NCI-H1930 (cell line): Measurements from ENCODE around the gene HOXC11.

Experiments
- DNase-seq, 2 experiments: peaks; one replicate each; lab custom pipeline; 2025; lab: John Stamatoyannopoulos, UW

HOXC11 gene

DNA sequence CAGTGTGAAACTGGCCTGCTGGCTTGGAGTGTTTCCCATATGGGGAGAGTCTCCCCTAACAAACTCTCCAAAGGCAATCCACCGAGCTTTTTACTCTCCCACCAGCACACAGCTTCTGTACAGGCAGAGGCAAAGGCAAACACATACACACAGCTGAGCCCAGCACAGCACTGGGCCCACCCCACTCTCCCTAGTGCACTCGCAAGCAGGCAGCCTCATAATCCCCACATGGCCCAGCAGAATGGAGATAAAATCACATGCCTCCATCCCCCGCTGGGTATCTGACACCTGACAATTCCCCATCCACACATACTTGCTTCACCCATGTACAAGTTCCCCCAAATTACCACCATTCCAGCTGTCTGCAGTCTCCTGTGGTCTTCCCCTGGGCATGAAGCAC is 14.8 kb upstream of the HOXC11 start:
- DNase-seq = no peak

DNA sequence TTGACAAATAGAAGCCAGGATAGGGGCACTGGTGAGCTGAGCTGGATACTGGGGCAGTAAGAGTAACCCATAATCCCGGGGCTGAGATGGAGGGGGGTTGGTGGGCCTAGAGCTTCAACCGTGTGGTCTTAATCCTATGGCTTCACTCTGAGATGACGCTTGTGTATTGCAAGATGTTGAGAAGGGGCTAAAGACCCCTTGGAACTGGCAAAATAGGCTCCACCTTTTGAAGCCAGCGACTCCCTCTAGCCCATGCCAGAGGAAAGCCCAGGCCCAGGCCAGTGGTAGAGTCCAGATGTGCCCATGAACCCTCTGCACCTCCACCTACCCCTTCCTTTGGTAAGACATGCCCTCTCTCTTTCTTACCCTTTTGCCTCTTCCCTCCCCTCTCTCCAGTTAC is 13.6 kb upstream of the HOXC11 start:
- no peak for DNase-seq

DNA sequence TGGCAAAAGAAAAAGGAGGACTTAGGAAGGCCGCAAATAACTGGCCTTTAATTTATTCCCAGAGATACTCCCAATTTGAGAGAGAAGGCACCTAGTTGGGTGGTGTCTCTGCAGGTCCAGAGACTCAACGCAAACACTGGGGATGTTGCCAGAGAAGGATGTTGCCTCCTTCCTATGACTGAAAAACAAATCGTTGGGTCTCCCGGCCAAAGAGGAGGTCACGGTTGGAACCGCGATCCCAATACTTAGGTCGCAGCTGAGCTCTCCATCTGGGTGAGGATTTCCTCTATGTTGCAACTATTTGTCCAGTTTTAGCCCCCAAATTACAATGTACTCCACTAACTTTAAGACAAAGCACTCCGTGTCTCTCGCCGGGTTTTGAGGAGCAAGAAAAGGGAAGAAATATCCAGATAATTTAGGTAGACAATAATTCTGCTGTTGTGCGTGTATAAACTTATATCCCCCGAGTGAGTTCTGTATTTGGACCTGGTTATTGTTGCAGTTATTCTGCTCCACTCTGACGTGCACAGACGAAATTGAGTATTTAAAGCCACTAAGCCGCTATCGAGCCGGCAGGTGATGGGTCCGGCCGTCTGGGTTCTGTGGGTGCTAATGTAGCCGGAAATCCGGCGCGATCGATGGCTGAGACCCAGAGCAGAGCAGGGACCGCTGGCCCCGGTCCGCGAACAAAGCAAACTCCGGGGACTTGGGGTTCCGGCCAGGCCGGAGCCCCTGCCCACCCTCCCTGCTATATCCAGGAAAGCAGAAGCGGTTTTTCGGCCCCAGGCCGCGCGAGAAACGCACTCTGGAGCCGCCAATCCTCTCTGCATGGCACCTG is 12.5 kb upstream of the HOXC11 start:
- DNase-seq = no peak

DNA sequence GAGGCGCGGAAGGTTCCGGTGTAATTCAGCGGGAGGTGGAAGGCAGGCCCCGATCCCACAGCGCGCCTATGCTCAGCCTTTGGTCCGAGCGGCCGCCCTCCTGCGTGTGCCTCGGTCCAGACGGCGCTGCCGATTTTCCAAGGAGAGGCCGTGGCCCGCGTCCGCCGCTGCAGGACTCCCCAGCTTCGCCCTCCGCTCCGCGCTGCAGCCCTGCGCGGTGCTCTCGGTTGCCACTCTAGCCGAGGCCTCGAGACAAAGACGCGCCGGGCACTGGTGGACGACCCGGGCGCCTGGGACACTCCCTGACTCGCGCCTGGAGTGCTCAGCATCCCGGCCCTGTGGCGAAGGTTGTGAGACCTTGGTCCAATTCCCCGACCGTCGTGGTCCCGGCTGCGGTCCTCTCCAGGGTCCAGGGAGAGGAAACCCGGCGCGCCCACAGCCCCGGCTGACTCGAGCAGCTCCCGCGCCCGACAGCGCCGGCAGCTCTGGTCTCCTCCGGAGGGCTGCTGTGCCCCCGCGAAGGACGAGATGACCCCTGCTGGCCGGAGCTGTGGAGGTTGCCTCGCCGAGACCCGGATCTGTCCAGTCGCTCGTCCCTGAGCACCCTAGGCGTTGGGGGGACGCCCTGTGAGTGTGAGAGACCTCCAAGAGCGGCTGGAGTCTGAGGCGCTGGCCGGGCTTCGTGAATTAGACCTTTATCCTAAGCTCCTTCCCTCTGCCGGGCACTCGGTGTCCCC is 11.7 kb upstream of the HOXC11 start:
- DNase-seq = no peak

DNA sequence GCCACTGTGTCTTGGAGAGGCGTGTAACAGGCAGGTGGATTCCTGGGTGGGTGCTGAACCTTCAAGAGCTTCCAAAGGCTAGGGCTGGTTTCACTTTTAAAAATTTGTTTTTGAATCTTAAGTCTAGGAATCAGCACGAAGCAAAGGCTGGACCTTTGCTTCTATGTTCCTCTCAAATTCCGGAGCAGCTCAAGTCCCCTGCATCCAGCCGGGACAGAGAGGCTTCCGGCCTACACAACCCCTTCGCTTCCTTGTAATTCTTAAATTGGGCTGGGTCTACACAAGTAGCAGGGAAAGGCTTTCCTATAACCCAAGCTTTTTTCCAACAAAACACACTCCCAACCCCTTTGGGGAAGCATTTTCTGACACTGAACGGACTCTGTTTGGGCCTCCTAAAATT is 9.9 kb upstream of the HOXC11 start:
- DNase-seq = no peak

DNA sequence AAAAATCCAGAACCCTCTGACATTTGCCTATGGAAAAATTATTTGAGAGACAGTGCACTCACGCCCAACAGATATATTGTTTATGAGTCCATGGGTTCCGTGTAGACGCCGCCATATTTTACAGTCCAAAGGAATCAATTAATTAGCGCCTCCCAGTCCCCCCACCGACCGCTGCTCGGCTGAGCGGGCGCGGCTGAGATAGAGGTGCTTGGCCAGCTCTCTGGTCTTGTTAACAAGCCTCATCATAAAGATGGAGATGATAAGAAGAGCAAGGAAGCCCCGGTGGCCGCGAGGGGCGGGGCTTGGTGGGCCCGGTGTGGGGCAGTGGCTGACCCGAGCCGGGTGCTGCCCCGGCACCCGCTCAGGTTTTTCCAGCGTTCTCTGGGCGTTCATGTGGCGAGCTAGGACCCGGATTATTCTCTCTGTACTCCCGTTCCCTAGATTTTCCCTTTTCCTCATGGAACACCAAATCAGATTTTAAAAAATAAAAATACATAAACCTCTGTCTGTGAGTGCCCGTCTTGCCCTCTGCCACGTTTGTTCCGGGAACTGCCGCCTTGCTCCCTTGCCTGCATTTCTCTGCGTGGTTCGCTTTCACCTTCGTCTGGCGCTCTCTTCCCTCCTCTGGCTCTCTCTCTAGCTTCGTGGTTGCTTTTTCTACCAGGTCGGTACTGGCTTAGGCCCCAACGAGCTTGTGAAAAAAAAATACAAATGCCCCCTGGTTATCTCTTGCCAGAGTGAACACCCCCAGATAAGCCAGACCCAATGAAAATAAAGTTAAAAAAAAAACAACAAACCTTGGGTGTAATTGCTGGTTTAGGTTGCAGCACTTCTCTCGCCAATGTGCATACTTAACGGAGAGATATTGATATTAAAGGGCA is 9.3 kb upstream of the HOXC11 start:
- DNase-seq = no peak

DNA sequence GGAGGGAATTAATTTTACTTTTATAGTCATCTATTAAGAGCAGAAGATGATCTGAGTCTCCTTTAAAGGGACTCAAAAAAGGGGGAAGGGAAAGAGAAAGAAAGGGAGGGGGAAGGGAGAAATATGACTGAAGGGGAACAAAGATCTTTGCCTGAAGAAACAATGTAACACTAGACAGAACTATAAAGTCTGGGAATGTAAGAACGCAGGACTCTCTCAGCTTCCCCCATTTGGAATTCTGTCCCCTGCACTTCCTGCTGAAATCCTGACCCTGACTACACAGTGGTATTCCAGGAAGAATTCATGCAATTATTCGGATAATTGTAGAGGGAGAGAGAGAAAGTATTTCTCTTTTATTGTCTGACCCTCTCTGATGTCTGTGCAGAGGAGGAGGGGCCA is 8.6 kb upstream of the HOXC11 start:
- DNase-seq = no peak

DNA sequence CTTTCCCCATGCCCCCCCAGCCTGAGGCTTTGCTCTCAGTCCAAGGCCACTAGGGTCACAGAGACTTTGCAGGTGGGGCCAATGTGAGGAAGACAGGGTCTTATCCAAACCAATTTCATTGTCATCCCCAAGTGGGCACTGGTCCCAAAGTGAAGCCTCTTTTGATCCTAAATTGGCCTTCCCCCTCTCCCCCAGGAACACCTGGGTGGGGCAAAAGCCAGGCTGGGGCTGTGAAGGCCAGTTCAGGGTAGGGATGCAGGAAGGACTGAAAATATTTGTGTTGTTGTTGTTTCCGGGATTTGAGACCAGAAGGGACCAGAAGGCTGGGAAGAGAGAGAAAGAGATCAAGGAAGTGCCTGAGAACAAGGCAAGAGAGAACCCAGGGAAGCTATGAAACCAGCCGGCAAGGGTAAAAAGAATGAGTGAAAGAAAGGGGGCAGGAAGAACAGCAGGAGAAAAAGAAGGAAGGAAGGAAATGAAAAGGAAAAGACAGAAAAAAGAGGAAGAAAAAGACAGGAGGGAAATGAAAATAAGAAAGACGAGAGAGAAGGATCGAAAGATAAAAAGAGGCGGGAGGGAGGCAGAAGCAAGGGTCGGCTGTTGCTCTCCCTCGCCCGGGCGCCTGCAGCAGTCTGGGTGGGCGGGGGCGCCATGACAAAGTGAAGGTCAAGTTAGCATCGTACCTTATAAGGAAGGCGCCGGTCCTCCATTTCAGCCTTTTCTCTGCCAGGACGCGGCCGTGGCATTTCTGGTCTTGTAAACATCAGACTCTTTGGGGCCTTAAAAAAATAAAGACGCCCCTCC is 7.4 kb upstream of the HOXC11 start:
- no peak for DNase-seq

DNA sequence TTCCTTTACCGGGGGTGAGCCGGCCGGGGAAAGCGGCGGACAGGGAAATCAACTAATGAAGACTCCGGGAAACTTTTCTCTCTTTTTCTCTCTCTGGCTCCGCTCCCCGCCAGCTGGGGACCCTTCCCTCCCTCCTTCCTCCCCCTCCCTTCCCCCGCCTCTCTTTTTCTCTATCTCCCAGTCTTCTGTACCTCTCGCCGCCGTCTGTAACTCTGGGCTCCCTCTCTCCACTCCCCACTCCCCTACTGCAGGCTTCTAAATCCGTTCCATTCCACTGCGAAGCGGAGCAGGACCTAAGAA is 6.9 kb upstream of the HOXC11 start:
- DNase-seq = no peak

DNA sequence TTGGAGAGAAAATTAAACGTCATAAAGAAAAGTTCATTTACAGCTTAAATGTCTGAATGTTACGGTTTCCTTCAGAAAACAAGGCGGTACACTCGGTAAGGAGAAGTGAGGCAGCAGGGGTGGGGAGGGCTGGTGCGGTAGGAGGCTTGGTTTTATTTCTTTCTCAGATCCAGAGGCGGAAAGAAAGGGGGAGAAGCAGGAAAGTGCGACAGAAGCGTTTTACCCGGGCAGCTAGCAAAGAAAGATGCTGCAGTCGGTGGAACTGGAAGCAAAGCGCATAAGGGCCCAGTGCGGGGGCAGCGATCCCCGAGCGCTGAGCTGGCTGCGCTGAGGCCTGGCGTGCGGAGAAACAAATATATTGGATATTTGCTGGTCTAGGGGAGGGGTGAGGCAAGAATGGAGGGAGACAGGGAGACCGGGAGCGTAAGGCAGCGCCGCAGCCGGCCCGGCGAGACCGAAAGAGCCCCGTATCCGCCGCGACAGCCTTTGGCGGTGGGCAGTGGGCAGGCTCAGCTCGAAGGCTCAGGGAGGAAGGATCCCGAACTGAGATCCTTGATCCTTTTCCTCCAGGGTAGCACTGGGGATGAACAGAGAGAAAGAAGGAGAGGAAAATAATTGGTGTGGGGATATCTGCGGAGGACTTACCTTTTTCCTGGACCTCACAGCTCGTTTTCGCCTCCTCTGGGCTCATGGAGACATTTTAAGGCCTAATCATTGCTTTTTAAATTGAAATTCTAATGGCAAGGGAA is 6.4 kb upstream of the HOXC11 start:
- no peak for DNase-seq

DNA sequence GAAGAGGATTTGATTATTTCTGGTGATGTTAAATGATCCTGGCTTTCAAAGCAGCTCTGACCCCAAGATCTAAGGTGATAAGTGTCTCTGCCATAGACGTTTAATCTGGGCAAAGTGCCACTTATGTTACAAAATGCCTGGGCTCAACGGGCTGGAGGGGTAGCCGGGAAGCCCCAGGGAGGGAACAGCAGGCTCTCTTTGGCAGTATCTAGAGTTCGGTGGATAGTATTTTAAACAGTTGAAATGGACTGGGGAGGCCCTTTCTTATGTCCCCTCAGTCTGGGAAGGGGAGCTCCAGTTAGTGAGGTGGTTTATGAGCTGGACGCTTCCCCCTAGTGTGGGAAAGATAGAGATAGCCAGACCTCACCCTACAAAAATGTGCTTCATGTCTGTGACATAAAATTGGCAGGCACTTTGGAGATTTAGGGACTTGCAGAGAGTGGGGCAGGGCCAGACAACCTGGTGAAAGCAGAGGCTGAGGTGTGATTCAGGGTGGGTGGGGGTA is 5.5 kb upstream of the HOXC11 start:
- no peak for DNase-seq

DNA sequence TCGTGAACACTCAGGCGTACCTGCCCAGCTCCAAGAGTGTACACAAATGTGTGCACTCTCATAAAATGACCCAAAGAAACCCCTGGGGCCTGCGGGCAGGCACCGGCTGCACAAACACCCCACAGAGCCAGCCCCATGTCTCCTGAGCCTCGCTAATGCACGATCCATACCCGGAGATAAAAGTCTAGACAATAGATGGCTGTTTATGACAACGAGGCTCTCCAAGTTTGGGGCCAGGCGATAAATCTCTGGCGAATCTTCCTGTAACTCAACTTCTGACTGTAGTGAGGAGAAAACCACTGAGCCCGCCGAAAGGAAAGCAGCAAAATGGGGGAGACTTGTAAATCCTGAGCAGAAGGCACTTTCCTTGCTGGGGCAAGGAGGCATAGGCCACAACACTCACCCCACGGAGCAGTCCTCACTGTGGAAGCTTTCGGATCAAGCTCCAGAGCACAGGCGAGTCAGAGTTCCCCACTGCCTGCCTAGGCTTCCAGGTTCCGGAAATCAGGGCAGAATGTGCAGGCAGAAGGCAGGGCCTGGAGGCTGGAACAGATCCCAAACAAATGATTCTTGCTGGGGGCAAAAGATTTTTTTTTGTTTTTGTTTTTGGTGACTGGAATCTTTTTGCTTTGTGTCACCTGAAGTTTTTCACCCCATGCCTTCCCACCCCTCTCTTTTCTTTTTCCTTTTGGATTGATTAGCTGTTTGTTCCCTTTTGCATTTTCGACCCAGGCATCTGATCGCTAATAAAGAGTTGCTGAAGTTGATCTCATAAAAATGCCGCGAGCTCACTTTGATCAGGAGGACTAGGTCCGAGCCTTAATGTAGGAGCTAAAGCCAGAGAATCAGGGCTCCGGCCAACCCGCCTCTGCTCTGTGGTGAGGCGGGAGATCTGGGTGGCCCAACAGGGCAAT is 4.5 kb upstream of the HOXC11 start:
- no peak for DNase-seq

DNA sequence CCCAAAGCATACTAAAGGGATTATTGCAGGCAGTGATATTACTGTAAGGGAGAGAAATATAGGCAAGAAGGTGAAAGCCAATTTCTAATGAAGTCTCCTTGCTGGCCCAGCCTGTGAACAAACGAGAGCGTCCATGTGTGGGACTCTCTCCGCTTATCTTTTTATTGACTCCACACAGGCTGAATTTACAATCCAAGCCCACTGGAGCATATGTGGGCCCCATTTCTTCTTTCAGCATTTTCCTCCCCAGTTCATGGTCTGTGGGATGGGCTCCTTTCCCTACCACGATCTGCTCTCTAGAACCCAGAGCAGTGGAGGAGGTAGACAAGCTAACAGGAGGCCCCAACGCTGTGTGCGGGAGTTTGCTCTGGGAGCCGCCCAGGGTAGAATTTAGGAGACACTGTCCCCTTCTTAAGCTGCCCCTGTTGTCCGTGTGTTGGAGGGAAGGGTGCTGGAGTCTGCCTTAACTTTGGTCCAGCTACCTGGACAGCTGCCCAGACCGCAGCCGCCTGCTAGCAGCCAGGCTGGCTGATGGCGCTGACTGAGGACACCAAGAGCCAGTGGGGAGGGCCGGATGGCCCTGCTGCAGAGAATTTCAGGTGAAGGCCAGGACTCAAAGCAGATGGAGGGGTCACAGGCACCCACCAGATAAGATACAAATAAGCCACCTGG is 3.2 kb upstream of the HOXC11 start:
- no peak for DNase-seq

DNA sequence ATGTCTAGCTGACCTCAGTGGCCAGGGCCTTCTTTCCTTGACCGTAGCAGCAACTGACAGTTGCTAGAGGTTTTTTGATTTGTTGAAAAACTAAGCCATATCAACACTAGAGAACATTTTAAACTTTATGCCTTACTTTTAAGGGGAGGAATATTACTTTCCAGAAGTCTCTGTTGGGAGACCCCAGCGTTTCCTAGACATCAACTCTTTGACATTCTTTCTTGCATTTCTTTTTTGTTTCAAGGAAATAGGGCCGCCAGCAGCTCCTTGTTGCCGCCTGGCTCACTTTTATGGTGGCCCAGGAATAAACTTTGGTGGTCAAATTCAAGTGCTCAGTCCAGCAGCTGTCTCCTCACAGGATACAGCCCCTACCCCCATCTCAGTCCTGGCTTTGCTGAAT is 2.5 kb upstream of the HOXC11 start:
- DNase-seq = no peak

DNA sequence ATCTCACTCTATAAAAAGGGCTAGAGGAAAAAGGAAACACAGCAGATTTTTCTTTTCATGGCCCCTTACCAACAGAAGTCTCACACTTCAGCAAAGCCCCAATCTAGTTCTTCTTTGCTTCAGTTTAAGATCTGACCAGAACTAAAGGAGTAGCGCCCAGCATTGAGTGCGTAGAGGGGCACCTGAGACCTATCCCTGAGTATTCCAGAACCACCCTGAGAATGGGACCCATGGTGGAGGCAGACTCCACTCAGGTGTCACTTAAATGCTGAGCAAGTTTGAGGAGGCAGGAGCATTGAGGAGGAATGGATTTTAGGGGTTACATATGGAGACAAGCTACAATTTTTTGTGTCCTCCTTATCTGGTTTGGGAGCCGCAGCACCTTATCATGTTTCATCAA is 1.8 kb upstream of the HOXC11 start:
- no peak for DNase-seq

DNA sequence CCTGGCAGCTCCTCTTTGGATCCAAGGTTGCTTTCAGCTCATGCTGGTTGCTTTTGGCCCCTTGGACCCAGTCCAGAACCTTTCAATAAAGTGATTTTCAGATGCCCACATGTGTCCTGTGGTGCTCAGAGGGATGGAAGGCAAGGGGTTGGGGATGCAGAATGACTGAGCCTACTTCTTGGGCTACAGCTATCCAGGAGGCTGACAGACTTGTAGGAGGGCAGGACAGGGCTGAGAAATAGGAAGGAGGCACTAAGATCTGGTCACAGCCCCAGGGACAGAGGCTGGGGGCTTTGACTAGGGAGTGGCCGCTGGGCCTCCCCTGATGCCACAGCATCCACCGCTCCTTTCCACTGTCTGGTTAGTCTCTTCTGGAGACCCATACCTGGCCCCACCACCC is 1.2 kb upstream of the HOXC11 start:
- no peak for DNase-seq

DNA sequence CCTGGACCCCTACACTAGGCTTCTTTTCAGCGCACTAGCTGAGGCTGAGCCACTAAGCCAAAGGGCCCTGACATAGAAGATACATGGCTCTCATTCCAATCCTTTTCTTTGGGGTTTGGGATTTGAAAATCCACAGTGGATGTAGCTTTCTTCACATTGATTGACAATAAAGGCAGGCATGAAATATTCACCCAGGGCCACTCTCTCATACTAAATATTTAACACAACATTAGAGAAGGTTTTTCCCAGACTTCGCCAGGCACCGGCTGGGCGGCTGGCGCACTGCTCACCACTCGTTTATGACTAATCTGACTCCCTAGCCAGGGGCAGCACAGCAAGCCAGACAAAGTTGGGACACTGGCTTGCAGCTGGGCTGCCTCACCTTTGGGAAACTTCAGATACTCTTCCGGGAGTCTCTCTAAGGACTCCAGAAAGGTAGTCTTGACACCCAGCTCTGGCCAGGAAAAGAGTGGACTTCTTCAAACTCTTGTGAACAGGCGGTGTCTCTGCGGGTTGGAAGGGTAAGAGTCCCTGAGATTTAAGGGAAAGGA is 699 bp upstream of the HOXC11 start:
- no peak for DNase-seq

DNA sequence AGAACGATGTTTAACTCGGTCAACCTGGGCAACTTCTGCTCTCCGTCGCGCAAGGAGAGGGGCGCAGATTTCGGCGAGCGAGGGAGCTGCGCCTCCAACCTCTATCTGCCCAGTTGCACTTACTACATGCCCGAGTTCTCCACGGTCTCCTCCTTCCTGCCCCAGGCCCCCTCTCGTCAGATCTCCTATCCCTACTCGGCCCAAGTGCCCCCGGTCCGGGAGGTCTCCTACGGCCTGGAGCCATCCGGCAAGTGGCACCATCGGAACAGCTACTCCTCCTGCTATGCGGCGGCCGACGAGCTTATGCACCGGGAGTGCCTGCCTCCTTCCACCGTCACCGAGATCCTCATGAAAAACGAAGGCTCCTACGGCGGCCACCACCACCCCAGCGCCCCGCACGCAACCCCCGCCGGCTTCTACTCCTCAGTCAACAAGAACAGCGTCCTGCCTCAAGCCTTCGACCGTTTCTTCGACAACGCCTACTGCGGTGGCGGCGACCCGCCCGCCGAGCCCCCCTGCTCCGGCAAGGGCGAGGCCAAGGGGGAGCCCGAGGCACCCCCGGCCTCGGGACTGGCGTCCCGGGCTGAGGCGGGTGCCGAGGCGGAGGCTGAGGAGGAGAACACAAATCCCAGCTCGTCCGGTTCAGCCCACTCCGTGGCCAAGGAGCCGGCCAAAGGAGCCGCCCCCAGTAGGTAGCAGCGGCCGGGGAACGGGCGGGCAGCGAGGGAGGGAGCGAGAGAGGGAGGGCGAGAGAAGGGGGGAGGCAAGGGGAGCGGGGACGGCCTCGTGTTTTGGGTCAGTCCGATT is 513 bp downstream of the HOXC11 start:
- DNase-seq = no peak
